ENCODE data around the gene CERT1. TPM values are rescaled to one million over a fixed set of nuclear protein-coding genes. Genes with fewer than 3 reads are reported as not detected.

Gene CERT1
- polyA plus RNA-seq, 1 experiment: 4.5 TPM

GRCh38 chr5:75481024-75481423, 30.4 kb downstream of the CERT1 start:
- H3K36me3 ChIP-seq (ENCODE audit: control insufficient read depth, insufficient read depth, low read length): no peaks in the 10 kb centered on the region
- no peaks in the 10 kb centered on the region for H3K27me3 ChIP-seq (ENCODE audit: control insufficient read depth, insufficient read depth, low read length)
- no peak for DNase-seq (ENCODE audit: low read depth)
- ChIA-PET CTCF (no interaction called here), POLR2A (no interaction called here)
- H3K4me3 ChIP-seq (ENCODE audit: low read depth, low read length): no peak overlapping the region
- TF ChIP-seq, protein P1, sequence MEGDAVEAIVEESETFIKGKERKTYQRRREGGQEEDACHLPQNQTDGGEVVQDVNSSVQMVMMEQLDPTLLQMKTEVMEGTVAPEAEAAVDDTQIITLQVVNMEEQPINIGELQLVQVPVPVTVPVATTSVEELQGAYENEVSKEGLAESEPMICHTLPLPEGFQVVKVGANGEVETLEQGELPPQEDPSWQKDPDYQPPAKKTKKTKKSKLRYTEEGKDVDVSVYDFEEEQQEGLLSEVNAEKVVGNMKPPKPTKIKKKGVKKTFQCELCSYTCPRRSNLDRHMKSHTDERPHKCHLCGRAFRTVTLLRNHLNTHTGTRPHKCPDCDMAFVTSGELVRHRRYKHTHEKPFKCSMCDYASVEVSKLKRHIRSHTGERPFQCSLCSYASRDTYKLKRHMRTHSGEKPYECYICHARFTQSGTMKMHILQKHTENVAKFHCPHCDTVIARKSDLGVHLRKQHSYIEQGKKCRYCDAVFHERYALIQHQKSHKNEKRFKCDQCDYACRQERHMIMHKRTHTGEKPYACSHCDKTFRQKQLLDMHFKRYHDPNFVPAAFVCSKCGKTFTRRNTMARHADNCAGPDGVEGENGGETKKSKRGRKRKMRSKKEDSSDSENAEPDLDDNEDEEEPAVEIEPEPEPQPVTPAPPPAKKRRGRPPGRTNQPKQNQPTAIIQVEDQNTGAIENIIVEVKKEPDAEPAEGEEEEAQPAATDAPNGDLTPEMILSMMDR (IDR thresholded peaks at IDR 0.05; ENCODE audit: insufficient read depth, low read depth, low read length): no peak

DNA sequence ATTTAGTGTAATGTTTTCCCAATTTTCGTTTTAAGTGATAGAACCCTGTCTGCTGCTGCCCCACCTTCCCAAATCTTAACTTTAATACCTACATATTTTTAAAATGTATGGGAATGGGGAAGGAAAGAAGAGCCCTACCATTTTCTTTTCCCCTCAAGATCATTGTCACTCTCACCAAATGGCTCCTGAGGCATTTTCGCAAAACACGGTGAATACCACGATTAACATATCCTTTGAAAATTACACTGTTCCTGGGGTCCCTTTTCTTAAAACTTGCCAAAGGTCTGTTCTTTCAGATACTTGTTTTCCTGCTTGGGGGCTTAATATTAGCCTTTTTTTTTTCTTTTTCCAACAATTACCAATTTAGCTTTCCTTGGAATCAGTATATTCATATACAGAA, 36.1 kb downstream of the CERT1 start:
- CTCF ChIA-PET: no interaction called here
- no peak for DNase-seq (ENCODE audit: low read depth)
- POLR2A ChIA-PET: no interaction called here
- Histone ChIP-seq H3K36me3 (ENCODE audit: control insufficient read depth, insufficient read depth, low read length) (no peaks in the 10 kb centered on the region), H3K4me3 (ENCODE audit: low read depth, low read length) (no peak overlapping the region), H3K27me3 (ENCODE audit: control insufficient read depth, insufficient read depth, low read length) (no peaks in the 10 kb centered on the region)
- TF ChIP-seq, protein P1 (IDR thresholded peaks at IDR 0.05; ENCODE audit: insufficient read depth, low read depth, low read length): no peak

- no peak for DNase-seq (ENCODE audit: low read depth)
- CTCF ChIA-PET: interaction anchor here (0.6 kb wide), 1 partner anchor 36 kb away, joined by 3 read pairs; no protein-coding TSS in a partner anchor
- H3K4me3 ChIP-seq (ENCODE audit: low read depth, low read length): no peak overlapping the region
- TF ChIP-seq, protein P1 (IDR thresholded peaks at IDR 0.05; ENCODE audit: insufficient read depth, low read depth, low read length): no peak
- no peaks in the 10 kb centered on the region for H3K36me3 ChIP-seq (ENCODE audit: control insufficient read depth, insufficient read depth, low read length)
- no peaks in the 10 kb centered on the region for H3K27me3 ChIP-seq (ENCODE audit: control insufficient read depth, insufficient read depth, low read length)
- POLR2A ChIA-PET: no interaction called here
Observed at GRCh38 chr5:75473463-75473862, 38.0 kb downstream of the CERT1 start.

- no peak for DNase-seq (ENCODE audit: low read depth)
- Histone ChIP-seq H3K4me3 (ENCODE audit: low read depth, low read length) (no peak overlapping the region), H3K36me3 (ENCODE audit: control insufficient read depth, insufficient read depth, low read length) (no peaks in the 10 kb centered on the region), H3K27me3 (ENCODE audit: control insufficient read depth, insufficient read depth, low read length) (no peaks in the 10 kb centered on the region)
- ChIA-PET POLR2A (no interaction called here), CTCF (interaction anchor here (0.6 kb wide), 1 partner anchor 36 kb away, joined by 3 read pairs; no protein-coding TSS in a partner anchor)
- TF ChIP-seq, protein P1 (IDR thresholded peaks at IDR 0.05; ENCODE audit: insufficient read depth, low read depth, low read length): no peak
Observed at GRCh38 chr5:75472973-75473372, 38.5 kb downstream of the CERT1 start.

GRCh38 chr5:75471193-75471592, 40.2 kb downstream of the CERT1 start:
- CTCF ChIA-PET: no interaction called here
- Histone ChIP-seq H3K4me3 (ENCODE audit: low read depth, low read length) (no peak overlapping the region), H3K27me3 (ENCODE audit: control insufficient read depth, insufficient read depth, low read length) (no peaks in the 10 kb centered on the region), H3K36me3 (ENCODE audit: control insufficient read depth, insufficient read depth, low read length) (no peaks in the 10 kb centered on the region)
- TF ChIP-seq, protein P1 (IDR thresholded peaks at IDR 0.05; ENCODE audit: insufficient read depth, low read depth, low read length): no peak
- DNase-seq (ENCODE audit: low read depth): no peak
- POLR2A ChIA-PET: no interaction called here
